Measurements from ENCODE around the gene C3orf62.

C3orf62 gene

DNA sequence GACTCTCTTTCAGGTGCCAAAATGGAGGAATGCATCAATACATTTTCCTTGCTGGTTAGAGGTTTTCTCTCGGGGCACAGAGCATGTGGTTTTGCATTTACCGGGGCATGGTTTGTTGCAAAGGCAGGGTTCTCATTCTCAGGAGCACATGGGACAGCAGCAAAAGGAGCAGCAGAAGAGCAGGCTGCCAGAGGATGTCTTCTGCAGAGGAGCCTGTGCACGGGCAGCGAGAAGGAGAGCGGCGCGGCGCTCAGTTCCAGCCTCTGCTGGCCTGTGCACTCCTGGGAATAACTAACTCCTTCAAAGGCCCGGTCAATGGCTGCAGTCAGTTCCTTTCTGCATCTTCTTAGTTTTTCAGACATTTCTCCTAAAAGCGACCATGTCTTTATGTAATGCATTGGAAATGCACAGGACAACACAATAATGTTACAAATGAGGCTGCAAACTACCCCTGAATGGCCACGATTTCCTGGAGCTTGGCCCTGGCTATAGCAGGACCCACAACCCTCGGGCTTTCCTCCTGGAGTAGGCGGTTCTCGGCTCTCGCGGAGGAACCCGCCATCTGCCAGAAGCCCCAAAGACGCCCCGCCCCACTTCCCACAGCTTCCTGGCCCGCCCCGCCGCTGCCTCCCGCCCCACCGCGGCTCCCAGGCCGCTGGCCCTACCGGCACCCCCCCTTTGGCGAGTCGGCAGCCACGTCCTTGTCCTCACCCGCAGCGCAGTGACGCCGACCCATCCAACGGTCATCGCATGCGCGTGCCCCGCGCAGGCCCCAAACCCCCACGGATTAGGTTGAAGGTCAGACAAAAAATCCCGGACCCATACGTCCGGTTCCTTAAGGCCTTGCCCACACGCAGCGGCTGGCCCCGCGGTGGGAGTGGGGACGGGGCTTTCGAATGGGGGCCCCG is at the start of gene C3orf62:
C3orf62 (minus strand) TSS at position 758 of the 908 bp plus-strand sequence; CDS start at position 398, 360 bp downstream.
- peak; percentile 85 for DNase-seq (ENCODE audit: low spot score)
- H3K36me3 Mint-ChIP-seq (ENCODE audit: low read depth), result peaks cover 27% of the 10 kb centered on the region
- no peaks in the 10 kb centered on the region for H3K9me3 Mint-ChIP-seq
- H3K27ac Mint-ChIP-seq, result peak within 1 kb of the TSS; percentile 82
- H3K27me3 Mint-ChIP-seq (ENCODE audit: low read depth), result no peaks in the 10 kb centered on the region
- H3K4me3 Mint-ChIP-seq, result peak within 1 kb of the TSS; percentile 85
- H3K4me1 Mint-ChIP-seq (ENCODE audit: low read depth), result peaks cover 24% of the 10 kb centered on the region

DNA sequence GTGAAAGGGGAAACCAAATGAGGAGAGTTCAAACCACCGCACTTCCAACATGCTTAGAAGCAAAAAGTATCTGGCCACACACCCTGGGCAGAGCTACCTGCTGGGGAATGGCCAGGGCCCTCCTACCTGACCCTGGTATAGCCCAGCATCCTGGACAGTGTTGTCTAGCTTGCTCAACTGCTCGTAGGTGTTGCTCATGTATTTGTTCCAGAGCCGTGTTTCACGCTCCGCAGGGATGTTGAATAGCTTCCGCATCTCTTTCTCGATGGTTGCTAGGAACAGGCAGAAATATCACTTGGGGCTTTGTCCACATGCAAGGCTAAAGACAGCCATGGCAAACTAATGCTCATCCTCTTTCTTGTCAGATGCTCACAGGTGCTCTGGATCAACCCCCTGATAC is 47.7 kb upstream of the C3orf62 start:
- H3K27me3 Mint-ChIP-seq (ENCODE audit: low read depth), result no peaks in the 10 kb centered on the region
- no peak for DNase-seq (ENCODE audit: low spot score)
- no peak overlapping the region for H3K4me3 Mint-ChIP-seq
- no peaks in the 10 kb centered on the region for H3K9me3 Mint-ChIP-seq
- H3K27ac Mint-ChIP-seq, result no peak overlapping the region
- peaks cover 58% of the 10 kb centered on the region for H3K36me3 Mint-ChIP-seq (ENCODE audit: low read depth)
- H3K4me1 Mint-ChIP-seq (ENCODE audit: low read depth), result no peaks in the 10 kb centered on the region

DNA sequence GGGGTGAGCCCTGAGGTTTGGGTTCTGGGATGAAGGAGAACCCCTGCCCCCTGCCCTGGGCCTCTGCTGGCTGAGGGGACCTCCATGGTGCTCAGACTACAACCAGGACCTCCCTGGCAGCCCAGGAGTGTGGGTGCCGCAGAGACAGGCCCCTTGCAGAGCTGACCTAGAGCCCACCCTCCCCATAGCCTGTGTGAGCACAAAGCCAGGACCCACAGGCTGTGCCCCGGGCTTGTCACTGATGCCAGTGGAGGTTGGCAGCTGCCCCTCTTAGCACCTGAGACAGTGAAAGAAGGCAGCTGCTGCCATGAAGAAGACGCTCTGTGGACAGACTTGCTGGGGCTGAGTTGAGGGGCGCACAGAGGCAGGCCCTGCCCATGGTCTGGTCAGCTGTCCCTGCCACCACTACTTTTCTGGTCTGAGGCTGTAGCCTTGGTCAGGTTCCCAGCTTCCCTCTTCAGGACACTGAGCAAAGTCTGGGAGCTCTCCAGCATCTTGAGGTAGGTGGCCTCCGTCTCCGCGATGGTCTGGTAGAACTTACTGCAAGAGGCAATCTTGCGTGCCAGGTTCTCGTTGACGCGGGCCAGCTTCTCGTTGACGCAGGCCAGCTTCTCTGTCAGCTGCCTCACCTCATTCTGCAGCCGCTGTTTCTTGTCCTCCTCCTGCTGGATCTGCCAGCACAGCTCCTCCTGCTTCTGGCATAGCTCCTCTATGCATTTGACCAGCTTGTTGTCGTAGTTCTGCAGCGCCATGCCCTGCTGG is 39.8 kb upstream of the C3orf62 start:
- no peak for DNase-seq (ENCODE audit: low spot score)
- no peak overlapping the region for H3K27ac Mint-ChIP-seq
- H3K27me3 Mint-ChIP-seq (ENCODE audit: low read depth), result no peaks in the 10 kb centered on the region
- H3K9me3 Mint-ChIP-seq, result no peaks in the 10 kb centered on the region
- H3K4me3 Mint-ChIP-seq, result no peak overlapping the region
- no peaks in the 10 kb centered on the region for H3K4me1 Mint-ChIP-seq (ENCODE audit: low read depth)
- H3K36me3 Mint-ChIP-seq (ENCODE audit: low read depth), result peaks cover 36% of the 10 kb centered on the region

- no peaks in the 10 kb centered on the region for H3K9me3 Mint-ChIP-seq
- no peaks in the 10 kb centered on the region for H3K27me3 Mint-ChIP-seq (ENCODE audit: low read depth)
- no peaks in the 10 kb centered on the region for H3K4me1 Mint-ChIP-seq (ENCODE audit: low read depth)
- peaks cover 39% of the 10 kb centered on the region for H3K36me3 Mint-ChIP-seq (ENCODE audit: low read depth)
- no peak for DNase-seq (ENCODE audit: low spot score)
- no peak overlapping the region for H3K27ac Mint-ChIP-seq
- H3K4me3 Mint-ChIP-seq, result no peak overlapping the region
Measured at GRCh38 chr3:49313896-49314688, 37.1 kb upstream of the C3orf62 start.

- DNase-seq (ENCODE audit: low spot score), result no peak
- no peak overlapping the region for H3K4me3 Mint-ChIP-seq
- H3K27me3 Mint-ChIP-seq (ENCODE audit: low read depth), result no peaks in the 10 kb centered on the region
- H3K9me3 Mint-ChIP-seq, result no peaks in the 10 kb centered on the region
- no peaks in the 10 kb centered on the region for H3K4me1 Mint-ChIP-seq (ENCODE audit: low read depth)
- no peak overlapping the region for H3K27ac Mint-ChIP-seq
- H3K36me3 Mint-ChIP-seq (ENCODE audit: low read depth), result peaks cover 47% of the 10 kb centered on the region
Measured at GRCh38 chr3:49311283-49311682, 34.3 kb upstream of the C3orf62 start.

- Mint-ChIP-seq H3K9me3 (no peaks in the 10 kb centered on the region), H3K36me3 (ENCODE audit: low read depth) (peaks cover 51% of the 10 kb centered on the region), H3K27ac (no peak overlapping the region), H3K27me3 (ENCODE audit: low read depth) (no peaks in the 10 kb centered on the region), H3K4me3 (no peak overlapping the region), H3K4me1 (ENCODE audit: low read depth) (no peaks in the 10 kb centered on the region)
- DNase-seq (ENCODE audit: low spot score), result no peak
Measured at GRCh38 chr3:49310677-49311076, 33.6 kb upstream of the C3orf62 start.

DNA sequence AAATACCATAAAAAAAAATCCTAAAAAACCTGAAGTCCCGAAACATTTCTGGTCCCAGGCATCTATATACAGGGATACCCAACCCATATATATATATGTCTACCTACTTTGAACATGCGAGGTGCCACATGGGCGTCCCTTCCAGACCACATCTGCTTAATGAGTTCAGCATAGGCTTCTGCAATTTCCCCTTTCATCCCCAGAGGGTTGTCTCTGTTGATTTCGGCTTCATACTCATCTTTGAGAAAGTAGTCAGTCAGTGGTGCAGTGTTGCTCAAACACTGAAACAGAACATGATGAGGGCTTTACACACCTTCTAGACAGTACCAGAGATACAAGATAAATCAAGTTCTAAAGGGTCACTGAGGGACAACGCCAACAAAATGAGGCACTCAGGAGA is 28.6 kb upstream of the C3orf62 start:
- no peak for DNase-seq (ENCODE audit: low spot score)
- Mint-ChIP-seq H3K27me3 (ENCODE audit: low read depth) (no peaks in the 10 kb centered on the region), H3K36me3 (ENCODE audit: low read depth) (peaks cover 44% of the 10 kb centered on the region), H3K9me3 (no peaks in the 10 kb centered on the region), H3K4me1 (ENCODE audit: low read depth) (peaks cover 10% of the 10 kb centered on the region), H3K4me3 (no peak overlapping the region), H3K27ac (no peak overlapping the region)

GRCh38 chr3:49302613-49303012 is 25.6 kb upstream of the C3orf62 start:
- DNase-seq (ENCODE audit: low spot score), result no peak

DNA sequence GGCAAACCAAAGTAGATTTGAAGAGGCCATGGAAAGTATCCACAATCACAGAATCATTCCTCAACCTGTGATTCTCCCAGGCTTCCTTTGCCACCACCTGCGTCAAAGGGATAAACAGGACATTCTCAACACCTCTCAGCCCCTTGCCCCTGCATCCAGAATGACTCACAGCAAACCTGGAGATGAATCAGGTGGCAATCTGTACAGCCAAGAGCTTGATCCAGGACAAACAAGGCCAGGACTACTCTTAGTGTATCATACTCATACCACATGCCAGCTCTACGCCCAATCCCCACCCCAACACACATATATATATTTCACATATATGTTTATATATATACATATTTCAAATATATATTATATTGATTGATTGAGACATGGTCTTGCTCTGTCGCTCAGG is 23.6 kb upstream of the C3orf62 start:
- H3K4me3 Mint-ChIP-seq, result no peak overlapping the region
- DNase-seq (ENCODE audit: low spot score), result no peak
- H3K27me3 Mint-ChIP-seq (ENCODE audit: low read depth), result no peaks in the 10 kb centered on the region
- peaks cover 53% of the 10 kb centered on the region for H3K36me3 Mint-ChIP-seq (ENCODE audit: low read depth)
- H3K9me3 Mint-ChIP-seq, result no peaks in the 10 kb centered on the region
- no peak overlapping the region for H3K27ac Mint-ChIP-seq
- peaks cover 12% of the 10 kb centered on the region for H3K4me1 Mint-ChIP-seq (ENCODE audit: low read depth)

More at GRCh38 chr3:49302613-49303012, 25.6 kb upstream of the C3orf62 start:
- H3K36me3 Mint-ChIP-seq (ENCODE audit: low read depth), result peaks cover 51% of the 10 kb centered on the region
- H3K4me1 Mint-ChIP-seq (ENCODE audit: low read depth), result peaks cover 10% of the 10 kb centered on the region
- H3K4me3 Mint-ChIP-seq, result no peak overlapping the region
- H3K9me3 Mint-ChIP-seq, result no peaks in the 10 kb centered on the region
- H3K27me3 Mint-ChIP-seq (ENCODE audit: low read depth), result no peaks in the 10 kb centered on the region
- peak overlapping the region; percentile 16 for H3K27ac Mint-ChIP-seq

GRCh38 chr3:49298511-49298910 is 21.5 kb upstream of the C3orf62 start:
- no peak overlapping the region for H3K27ac Mint-ChIP-seq
- no peaks in the 10 kb centered on the region for H3K27me3 Mint-ChIP-seq (ENCODE audit: low read depth)
- peaks cover 12% of the 10 kb centered on the region for H3K4me1 Mint-ChIP-seq (ENCODE audit: low read depth)
- no peak overlapping the region for H3K4me3 Mint-ChIP-seq
- no peaks in the 10 kb centered on the region for H3K9me3 Mint-ChIP-seq
- peaks cover 67% of the 10 kb centered on the region for H3K36me3 Mint-ChIP-seq (ENCODE audit: low read depth)
- DNase-seq (ENCODE audit: low spot score), result no peak

DNA sequence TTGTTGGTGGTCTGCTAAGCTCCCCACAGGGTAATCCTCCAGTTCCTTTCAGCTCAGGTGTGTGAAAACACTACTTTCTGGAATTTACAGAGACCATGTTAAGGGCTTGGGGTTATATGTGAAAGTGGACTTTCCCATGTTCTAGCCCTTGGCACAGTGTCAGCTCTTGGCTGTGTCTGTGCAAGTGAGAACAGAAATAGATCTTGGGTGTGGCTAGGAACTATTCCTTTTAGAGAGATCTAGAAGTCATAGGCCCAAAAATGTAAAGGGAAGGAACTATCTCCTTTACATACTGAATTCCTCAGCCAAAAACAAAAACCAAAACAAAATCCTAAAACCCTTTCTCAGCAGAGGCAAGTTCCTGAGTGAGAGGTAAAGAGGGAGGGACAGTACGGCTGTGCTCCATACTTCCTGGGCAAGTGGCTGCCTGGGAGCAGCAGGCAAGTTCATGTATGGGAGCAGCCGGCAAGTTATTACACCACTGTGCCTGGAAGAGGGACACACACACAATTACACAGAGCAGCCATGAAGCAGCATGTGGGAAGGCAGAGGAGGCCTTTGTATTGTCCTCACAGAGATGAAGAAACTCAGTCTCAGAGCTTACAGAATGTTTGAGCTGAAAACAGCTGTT is 19.9 kb upstream of the C3orf62 start:
- DNase-seq (ENCODE audit: low spot score), result no peak
- Mint-ChIP-seq H3K27ac (no peak overlapping the region), H3K27me3 (ENCODE audit: low read depth) (no peaks in the 10 kb centered on the region), H3K4me3 (no peak overlapping the region), H3K4me1 (ENCODE audit: low read depth) (peaks cover 2% of the 10 kb centered on the region), H3K36me3 (ENCODE audit: low read depth) (peaks cover 68% of the 10 kb centered on the region), H3K9me3 (no peaks in the 10 kb centered on the region)

GRCh38 chr3:49295489-49296058 is 18.5 kb upstream of the C3orf62 start:
- no peak for DNase-seq (ENCODE audit: low spot score)
- peaks cover 2% of the 10 kb centered on the region for H3K4me1 Mint-ChIP-seq (ENCODE audit: low read depth)
- no peak overlapping the region for H3K4me3 Mint-ChIP-seq
- no peak overlapping the region for H3K27ac Mint-ChIP-seq
- peaks cover 63% of the 10 kb centered on the region for H3K36me3 Mint-ChIP-seq (ENCODE audit: low read depth)
- no peaks in the 10 kb centered on the region for H3K9me3 Mint-ChIP-seq
- no peaks in the 10 kb centered on the region for H3K27me3 Mint-ChIP-seq (ENCODE audit: low read depth)

DNA sequence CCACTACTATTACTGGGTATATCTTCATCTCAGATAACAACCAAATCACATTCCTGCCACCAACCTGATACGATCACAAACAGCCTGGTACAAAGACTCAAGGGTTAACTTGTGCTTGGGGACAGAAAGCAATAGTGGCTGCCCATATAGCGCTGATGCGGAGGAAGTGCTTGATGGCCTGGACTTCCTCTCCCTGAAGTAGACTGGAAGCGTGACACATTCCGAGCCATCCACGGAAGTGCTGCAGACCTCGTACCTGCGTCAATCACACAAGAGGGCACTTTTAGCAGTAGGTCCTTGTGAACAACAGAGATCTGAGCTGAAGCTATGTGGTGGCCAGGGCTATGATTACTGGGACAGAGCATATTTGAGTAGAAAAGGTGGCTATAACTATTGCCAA is 17.3 kb upstream of the C3orf62 start:
- Mint-ChIP-seq H3K4me3 (no peak overlapping the region), H3K27ac (no peak overlapping the region), H3K36me3 (ENCODE audit: low read depth) (peaks cover 58% of the 10 kb centered on the region), H3K27me3 (ENCODE audit: low read depth) (no peaks in the 10 kb centered on the region), H3K4me1 (ENCODE audit: low read depth) (peaks cover 2% of the 10 kb centered on the region), H3K9me3 (no peaks in the 10 kb centered on the region)
- DNase-seq (ENCODE audit: low spot score), result no peak
